ENCODE measurements around the gene AOPEP.

The AOPEP gene

GRCh38 chr9:95090023-95090791 lies 363.7 kb downstream of the AOPEP start:
- no peak for TF ChIP-seq TAF1 (IDR thresholded peaks at IDR 0.05; ENCODE audit: low read depth, low read length)
- TF ChIP-seq PAX5 (IDR thresholded peaks at IDR 0.05; ENCODE audit: insufficient read depth, low read length, severe bottlenecking) = no peak
- no peak for TF ChIP-seq POU2F2 (IDR thresholded peaks at IDR 0.05; ENCODE audit: low read depth, low read length)
- no peak for TF ChIP-seq POLR2A (IDR thresholded peaks at IDR 0.05; ENCODE audit: low read depth, low read length)
- no peak for TF ChIP-seq POLR2AphosphoS5 (IDR thresholded peaks at IDR 0.05; ENCODE audit: low read depth, low read length)
- no peak for TF ChIP-seq SPI1 (IDR thresholded peaks at IDR 0.05; ENCODE audit: low read depth, low read length)
- FAIRE-seq = no peak
- no peak for DNase-seq (ENCODE audit: insufficient read length, low spot score)

GRCh38 chr9:95090871-95091577 lies 364.5 kb downstream of the AOPEP start:
- DNase-seq (ENCODE audit: insufficient read length, low spot score) (no peak), FAIRE-seq (no peak)
- TF ChIP-seq POLR2A (IDR thresholded peaks at IDR 0.05; ENCODE audit: low read depth, low read length) (no peak), POU2F2 (IDR thresholded peaks at IDR 0.05; ENCODE audit: low read depth, low read length) (no peak), TAF1 (IDR thresholded peaks at IDR 0.05; ENCODE audit: low read depth, low read length) (no peak), PAX5 (IDR thresholded peaks at IDR 0.05; ENCODE audit: insufficient read depth, low read length, severe bottlenecking) (no peak), POLR2AphosphoS5 (IDR thresholded peaks at IDR 0.05; ENCODE audit: low read depth, low read length) (no peak), SPI1 (IDR thresholded peaks at IDR 0.05; ENCODE audit: low read depth, low read length) (no peak)

DNA sequence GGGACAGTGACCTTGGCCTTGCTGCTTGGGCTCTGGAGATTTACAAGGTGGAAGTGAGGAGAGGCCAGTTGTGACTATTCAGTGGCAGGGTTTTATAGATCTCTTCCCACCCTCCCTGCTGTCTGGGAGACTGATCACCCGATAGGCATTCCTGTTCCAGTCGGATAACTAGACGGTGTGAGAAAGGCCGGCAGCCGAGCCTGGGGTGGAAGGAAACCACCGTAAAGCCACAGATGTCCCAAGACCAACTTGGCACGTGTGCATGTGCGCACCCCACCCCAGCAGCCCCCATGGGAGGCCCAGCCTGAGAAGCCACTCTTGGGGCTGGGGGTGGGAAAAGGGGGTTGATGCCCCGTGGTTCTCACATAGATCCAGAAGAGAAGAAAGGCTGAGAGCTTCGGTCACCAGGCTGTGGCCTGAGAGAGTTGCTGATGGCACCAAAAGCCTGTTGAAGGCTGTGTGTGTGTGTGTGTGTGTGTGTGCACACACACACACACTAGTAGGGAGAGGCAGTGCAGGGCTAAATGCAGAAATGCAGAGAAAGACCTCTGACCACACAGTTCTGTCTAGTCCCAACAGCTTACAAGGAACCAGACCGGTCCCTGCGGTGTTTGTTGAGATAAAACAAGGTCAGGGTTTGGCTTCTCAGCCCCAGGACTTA lies 365.2 kb downstream of the AOPEP start:
- no peak for FAIRE-seq
- DNase-seq (ENCODE audit: insufficient read length, low spot score) = no peak
- TF ChIP-seq POLR2A (IDR thresholded peaks at IDR 0.05; ENCODE audit: low read depth, low read length) (no peak), SPI1 (IDR thresholded peaks at IDR 0.05; ENCODE audit: low read depth, low read length) (no peak), PAX5 (IDR thresholded peaks at IDR 0.05; ENCODE audit: insufficient read depth, low read length, severe bottlenecking) (no peak), POU2F2 (IDR thresholded peaks at IDR 0.05; ENCODE audit: low read depth, low read length) (no peak), POLR2AphosphoS5 (IDR thresholded peaks at IDR 0.05; ENCODE audit: low read depth, low read length) (no peak), TAF1 (IDR thresholded peaks at IDR 0.05; ENCODE audit: low read depth, low read length) (no peak)

DNA sequence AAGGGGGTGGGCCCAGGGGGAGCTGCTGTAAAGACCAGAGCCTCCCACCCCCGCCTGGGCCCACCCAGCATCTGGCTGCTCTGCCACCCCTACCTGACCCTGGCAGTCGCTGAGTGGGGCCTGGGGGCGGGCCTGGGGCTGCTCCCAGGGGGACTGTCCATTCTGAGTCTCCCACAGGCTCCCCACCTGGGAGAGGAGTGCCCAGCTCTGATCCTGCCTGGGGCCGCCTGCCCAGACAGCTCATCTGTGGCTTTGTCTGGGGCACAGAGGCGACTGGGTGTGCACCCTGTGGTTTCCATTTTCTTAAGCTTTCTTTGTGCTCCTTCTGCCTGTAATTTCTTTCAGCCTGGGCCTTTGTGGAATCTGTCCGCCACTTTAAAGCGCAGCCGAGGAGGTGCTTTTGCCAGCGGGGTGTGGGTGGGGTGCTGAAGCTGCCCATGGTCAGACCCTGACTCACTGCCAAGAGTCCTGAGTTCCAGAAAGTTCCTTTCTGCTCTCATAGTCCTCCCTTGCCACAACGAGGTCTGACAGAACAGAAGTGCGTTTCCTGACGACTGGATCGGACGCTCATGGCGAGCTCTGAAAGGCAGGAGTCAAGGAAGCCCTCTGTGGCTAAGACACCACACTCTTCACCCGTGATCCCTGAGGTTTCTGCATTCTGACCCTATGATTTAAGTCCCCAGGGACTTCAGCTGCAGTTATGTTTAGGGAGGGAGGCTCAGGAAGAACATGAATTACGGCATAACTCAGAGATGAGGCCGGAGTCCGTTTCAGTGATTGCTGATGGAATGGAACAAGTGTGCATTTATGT lies 366.0 kb downstream of the AOPEP start:
- FAIRE-seq (no peak), DNase-seq (ENCODE audit: insufficient read length, low spot score) (no peak)
- TF ChIP-seq SPI1 (IDR thresholded peaks at IDR 0.05; ENCODE audit: low read depth, low read length) = no peak
- no peak for TF ChIP-seq PAX5 (IDR thresholded peaks at IDR 0.05; ENCODE audit: insufficient read depth, low read length, severe bottlenecking)
- no peak for TF ChIP-seq POLR2A (IDR thresholded peaks at IDR 0.05; ENCODE audit: low read depth, low read length)
- no peak for TF ChIP-seq POLR2AphosphoS5 (IDR thresholded peaks at IDR 0.05; ENCODE audit: low read depth, low read length)
- no peak for TF ChIP-seq POU2F2 (IDR thresholded peaks at IDR 0.05; ENCODE audit: low read depth, low read length)
- no peak for TF ChIP-seq TAF1 (IDR thresholded peaks at IDR 0.05; ENCODE audit: low read depth, low read length)

- no peak for FAIRE-seq
- no peak for DNase-seq (ENCODE audit: insufficient read length, low spot score)
- TF ChIP-seq SPI1 (IDR thresholded peaks at IDR 0.05; ENCODE audit: low read depth, low read length) (no peak), POU2F2 (IDR thresholded peaks at IDR 0.05; ENCODE audit: low read depth, low read length) (no peak), TAF1 (IDR thresholded peaks at IDR 0.05; ENCODE audit: low read depth, low read length) (no peak), POLR2AphosphoS5 (IDR thresholded peaks at IDR 0.05; ENCODE audit: low read depth, low read length) (no peak), PAX5 (IDR thresholded peaks at IDR 0.05; ENCODE audit: insufficient read depth, low read length, severe bottlenecking) (no peak), POLR2A (IDR thresholded peaks at IDR 0.05; ENCODE audit: low read depth, low read length) (no peak)
Measured at GRCh38 chr9:95093586-95093985, 367.1 kb downstream of the AOPEP start.

- FAIRE-seq = no peak
- TF ChIP-seq POLR2AphosphoS5 (IDR thresholded peaks at IDR 0.05; ENCODE audit: low read depth, low read length) (no peak), PAX5 (IDR thresholded peaks at IDR 0.05; ENCODE audit: insufficient read depth, low read length, severe bottlenecking) (no peak), TAF1 (IDR thresholded peaks at IDR 0.05; ENCODE audit: low read depth, low read length) (no peak)
- no peak for DNase-seq (ENCODE audit: insufficient read length, low spot score)
Measured at GRCh38 chr9:95094002-95094401, 367.5 kb downstream of the AOPEP start.

DNA sequence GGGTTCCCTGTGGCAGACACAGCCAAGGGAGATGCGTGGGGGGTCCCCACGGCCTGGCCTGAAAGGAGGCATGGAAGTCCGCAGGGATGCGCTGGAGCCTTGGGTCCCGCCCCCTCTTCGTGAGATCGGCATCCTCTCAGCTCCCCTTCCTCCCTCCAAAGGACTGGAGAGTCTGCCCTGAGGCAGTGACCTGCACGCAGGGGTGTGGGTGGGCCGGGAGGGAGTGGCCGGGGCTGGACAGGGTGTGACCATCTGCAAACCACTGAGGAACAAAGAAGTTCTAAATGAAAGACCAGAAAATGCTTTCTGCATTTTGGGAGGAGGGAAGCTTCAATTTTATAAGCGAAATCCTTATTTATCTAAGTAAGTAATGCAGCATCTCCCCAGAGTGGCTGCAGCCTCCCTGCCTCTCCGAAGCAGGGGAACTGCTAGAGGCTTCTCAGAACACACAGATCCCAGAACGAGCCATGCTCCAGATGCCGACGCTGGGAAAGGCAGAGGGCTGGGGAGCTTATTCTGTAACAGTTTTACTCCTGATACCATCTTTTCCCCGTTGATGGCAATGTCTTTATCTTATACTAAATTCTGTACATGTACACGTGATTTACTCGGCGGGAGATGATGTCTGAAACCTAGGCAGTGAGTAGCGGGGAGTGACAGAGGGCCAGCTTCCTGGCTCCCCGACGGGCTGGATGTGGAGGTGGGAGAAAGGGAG lies 369.3 kb downstream of the AOPEP start:
- DNase-seq (ENCODE audit: insufficient read length, low spot score) (no peak), FAIRE-seq (no peak)
- TF ChIP-seq PAX5 (IDR thresholded peaks at IDR 0.05; ENCODE audit: insufficient read depth, low read length, severe bottlenecking) = no peak
- no peak for TF ChIP-seq POU2F2 (IDR thresholded peaks at IDR 0.05; ENCODE audit: low read depth, low read length)
- no peak for TF ChIP-seq SPI1 (IDR thresholded peaks at IDR 0.05; ENCODE audit: low read depth, low read length)
- TF ChIP-seq POLR2A (IDR thresholded peaks at IDR 0.05; ENCODE audit: low read depth, low read length) = no peak
- no peak for TF ChIP-seq POLR2AphosphoS5 (IDR thresholded peaks at IDR 0.05; ENCODE audit: low read depth, low read length)
- TF ChIP-seq TAF1 (IDR thresholded peaks at IDR 0.05; ENCODE audit: low read depth, low read length) = no peak

GRCh38 chr9:95096381-95096780 lies 369.9 kb downstream of the AOPEP start:
- TF ChIP-seq POU2F2 (IDR thresholded peaks at IDR 0.05; ENCODE audit: low read depth, low read length) (no peak), POLR2A (IDR thresholded peaks at IDR 0.05; ENCODE audit: low read depth, low read length) (no peak), SPI1 (IDR thresholded peaks at IDR 0.05; ENCODE audit: low read depth, low read length) (no peak), PAX5 (IDR thresholded peaks at IDR 0.05; ENCODE audit: insufficient read depth, low read length, severe bottlenecking) (no peak), POLR2AphosphoS5 (IDR thresholded peaks at IDR 0.05; ENCODE audit: low read depth, low read length) (no peak), TAF1 (IDR thresholded peaks at IDR 0.05; ENCODE audit: low read depth, low read length) (no peak)
- no peak for DNase-seq (ENCODE audit: insufficient read length, low spot score)
- FAIRE-seq = no peak

Data from GM12891 (cell line).